CD4-positive, alpha-beta T cell treated with Interleukin-4 for 4 hours (primary cell): ENCODE data around the gene VPS37C.

Experiments
- DNase-seq: peaks from one replicate; pipeline ENCODE4 v3.0.0-alpha.2; 2020

VPS37C gene

GRCh38 chr11:61152816-61153592 is 8.2 kb downstream of the VPS37C start:
- no peak for DNase-seq

- no peak for DNase-seq
Measured at GRCh38 chr11:61151545-61152252, 9.5 kb downstream of the VPS37C start.

DNA sequence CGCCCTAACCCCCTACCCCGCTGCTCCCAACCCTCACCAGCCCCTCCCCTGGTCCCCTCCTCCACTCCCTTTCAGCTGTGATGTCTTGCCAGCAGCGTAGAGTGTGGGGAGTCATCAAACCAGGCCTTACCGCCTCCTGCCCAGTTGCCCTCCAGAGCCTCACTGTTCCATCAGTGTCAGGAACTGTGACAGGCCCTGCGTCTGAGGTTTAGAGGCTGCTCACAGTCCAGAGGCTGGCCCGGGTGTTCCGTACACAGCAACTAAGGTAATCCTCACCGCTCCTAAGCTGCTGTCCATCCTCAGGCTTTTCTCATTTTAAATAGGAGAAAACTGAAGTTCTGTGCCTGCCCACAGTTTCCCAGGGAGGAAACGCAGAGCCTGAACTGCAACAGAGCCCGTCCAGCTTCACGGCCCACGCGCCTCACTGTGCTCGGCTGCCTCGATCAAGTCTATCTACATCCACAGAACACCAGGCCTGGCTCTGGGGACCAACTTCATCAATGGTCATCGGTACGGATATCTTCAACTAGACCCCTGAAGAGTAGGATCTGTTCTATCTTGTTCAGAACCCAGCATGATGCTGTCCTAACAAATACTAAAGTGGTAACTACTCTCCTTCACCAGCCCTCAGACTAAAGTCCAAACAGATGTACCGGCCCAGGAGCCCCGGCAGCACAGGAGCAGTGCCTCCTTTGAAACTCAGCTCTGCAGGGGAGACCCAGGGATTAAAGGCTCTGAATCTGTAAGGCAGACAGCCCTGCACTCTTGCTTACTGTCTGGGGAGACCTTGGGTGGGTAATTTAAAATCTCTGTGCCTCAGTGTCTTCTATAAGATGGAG is 10.3 kb downstream of the VPS37C start:
- no peak for DNase-seq

- DNase-seq: no peak
Measured at GRCh38 chr11:61149624-61150615, 11.3 kb downstream of the VPS37C start.

GRCh38 chr11:61147791-61148620 is 13.2 kb downstream of the VPS37C start:
- no peak for DNase-seq

DNA sequence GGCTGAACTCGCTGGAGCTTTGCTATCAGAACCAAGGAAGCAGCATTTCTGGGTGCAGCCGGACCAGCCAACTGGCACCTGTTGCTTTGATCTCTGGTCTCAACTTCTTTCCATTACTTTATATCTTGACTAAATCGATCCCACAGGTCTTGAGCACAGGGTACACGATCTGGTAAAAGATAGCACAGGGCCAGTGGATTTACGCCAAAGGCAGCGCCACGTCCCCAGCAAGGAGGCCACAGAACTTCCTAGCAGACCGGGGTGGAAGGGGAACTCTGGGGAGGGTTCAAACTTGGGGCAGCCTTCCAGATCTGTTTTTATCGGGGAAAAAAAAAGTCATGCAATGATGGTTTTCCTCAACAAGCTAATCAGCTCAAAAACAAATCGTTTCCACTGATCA is 14.0 kb downstream of the VPS37C start:
- no peak for DNase-seq

GRCh38 chr11:61146416-61146815 is 14.8 kb downstream of the VPS37C start:
- no peak for DNase-seq

DNA sequence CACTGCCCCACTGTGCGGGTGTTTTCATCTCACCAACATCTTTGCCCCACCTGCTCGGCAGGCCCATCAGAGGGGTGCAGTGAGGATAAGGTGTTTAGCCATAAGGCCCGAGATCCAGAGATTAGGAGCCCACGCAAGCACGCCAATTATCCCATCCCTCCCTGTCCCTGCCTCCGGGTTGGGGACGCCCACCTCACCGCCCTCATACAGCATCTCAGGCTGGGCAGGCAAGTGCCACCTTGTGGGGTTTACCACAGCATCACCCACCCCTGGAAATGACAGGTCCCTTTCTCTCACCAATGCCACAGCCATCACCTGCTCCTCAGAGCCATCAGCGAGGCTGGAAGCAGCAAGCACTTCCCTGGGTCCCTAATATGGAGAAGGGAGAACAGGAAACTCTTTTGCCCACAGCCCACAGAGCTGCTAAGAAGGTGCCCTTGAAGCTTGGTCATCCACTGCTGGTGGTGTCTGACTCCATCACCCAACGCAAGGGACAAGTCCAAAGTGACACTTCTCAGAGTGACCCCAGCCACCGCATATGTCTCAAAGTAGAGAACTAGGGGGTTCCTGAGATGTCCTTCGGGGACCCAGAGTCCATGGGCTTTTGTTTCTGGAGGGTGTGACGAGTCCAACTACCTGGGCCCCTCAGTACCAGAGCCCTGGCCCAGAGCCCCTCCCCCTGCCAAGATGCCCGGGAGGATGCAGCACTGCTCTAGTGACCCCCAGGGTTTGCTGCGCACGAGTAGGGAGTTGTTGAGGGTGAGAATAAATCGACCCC is 15.8 kb downstream of the VPS37C start:
- DNase-seq: no peak

DNA sequence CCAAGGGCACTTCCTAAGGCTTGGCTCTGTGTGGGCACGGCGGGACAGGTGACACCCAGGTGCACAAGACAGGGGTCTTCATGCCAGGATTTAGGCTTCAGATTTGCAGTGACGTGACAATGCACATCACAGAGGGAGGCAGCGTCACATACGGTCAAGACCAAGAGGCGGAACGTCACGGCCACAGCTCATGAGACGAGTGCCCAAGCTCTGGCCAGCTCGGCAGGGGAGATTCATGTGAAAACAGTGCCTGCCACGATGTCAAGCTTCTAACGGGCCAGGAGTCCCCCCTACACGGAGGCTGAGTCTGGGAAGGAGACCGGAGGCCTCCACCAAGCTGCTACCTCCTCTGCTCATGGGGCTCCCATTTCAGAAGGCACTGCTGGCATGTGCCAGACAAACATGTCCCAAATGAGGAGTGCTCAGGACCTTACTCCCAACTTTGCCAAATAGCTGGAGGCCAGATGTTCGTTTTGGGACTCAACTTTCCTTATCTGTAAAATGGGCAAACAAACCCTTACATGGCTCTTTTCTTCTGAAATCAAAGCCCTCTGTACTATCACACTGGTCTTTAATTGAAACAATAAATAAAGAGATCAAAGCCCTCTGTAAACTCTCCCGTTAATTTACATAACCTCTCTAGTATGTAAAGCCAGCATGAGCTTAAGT is 16.6 kb downstream of the VPS37C start:
- DNase-seq: no peak

DNA sequence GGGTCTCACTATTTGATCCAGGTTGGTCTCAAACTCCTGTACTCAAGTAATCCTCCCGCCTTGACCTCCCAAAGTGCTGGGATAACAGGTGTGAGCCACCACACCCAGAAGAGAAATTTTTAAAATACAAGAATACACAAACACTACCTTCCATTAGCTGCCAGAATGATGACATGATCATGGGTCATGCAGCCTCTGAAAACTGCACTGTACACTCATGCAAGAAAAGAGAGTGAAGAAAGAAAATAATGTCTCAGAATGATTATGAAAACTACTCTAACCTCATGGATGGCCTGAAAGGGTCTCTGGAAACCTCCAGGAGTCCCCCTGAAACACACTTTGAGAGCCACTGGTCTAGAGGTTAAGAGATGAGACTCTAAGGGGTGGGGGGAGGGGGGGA is 18.8 kb downstream of the VPS37C start:
- no peak for DNase-seq

DNA sequence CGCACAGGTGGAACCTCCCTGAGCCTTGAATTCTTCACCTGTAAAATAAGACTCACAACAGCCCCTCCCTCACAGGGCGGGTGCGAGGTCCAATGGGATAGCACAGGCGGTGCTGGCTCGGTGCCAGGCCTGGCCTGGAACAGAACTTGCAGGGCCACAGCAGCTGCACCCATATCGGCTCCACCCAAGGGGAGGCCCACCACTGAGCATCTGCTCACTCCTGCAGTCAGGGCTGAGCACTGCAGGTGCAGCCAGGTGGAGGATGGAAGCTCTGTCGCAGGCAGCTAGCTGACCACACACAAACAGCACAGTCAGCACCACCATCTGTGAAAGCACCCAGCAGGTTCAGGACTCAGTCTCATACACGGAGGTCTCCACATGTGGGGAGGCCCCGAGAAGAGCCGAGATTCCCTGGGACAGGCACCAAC is 19.6 kb downstream of the VPS37C start:
- DNase-seq: no peak

- DNase-seq: no peak
Measured at GRCh38 chr11:61140416-61140815, 20.8 kb downstream of the VPS37C start.

DNA sequence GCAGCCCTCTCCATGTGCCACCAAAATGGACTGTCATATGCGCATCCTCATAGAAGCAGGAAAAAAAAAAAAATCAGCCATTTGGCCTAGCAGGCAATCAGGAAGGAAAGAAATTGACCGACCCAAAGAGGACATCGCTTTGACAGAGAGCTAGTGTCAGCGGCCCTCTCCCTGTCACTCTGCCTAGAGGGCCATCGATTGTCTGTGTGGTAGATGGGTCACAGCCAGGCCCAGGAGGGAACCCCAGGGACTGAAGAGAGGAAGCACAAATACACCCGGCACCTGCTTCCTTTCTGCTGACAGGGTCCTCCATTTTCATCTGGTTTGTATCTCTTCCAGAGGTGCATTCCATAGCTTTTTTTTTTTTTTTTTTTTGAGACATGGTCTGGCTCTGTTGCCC is 21.8 kb downstream of the VPS37C start:
- DNase-seq: no peak

DNA sequence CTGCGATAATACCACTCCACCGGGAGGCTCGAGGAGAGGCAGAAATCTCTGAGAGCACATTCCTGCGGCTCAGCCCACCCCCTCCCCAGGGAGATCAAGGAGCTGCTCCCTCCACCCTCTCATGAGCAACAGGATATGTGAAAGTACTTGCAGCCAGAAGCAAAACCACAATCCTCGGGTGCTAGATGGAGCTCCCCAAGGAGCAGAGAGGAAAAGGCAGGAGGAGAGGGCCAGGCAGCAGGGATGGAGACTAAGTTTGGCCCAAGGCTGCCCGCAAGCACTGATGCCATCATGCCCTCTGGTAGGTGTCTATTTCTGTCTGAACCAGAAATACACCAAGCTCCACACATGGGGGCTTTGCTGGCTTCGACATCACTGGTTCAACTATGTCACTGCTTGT is 22.3 kb downstream of the VPS37C start:
- no peak for DNase-seq

DNA sequence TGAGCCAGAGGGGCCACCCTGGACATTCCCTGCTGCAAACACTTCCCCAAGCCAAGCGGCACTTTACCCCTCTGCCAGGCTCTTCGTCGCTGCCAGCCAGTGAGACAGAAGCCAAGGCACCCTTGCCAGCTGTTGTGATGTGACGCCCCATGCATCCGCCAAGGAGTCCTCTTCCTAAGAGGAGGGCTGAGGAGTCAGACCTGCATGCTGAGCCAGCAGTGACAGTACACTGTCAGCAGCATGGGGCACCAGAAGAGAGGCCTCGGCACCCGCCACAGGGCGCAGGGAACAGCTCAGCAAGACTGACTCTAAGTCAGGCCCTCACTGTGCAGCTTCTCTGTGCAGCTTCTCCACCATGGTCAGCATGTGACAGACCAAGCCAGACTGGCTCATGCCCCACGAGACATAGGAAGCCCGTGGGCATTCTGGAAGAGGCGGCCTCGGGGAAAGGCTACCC is 26.4 kb downstream of the VPS37C start:
- DNase-seq: no peak

DNA sequence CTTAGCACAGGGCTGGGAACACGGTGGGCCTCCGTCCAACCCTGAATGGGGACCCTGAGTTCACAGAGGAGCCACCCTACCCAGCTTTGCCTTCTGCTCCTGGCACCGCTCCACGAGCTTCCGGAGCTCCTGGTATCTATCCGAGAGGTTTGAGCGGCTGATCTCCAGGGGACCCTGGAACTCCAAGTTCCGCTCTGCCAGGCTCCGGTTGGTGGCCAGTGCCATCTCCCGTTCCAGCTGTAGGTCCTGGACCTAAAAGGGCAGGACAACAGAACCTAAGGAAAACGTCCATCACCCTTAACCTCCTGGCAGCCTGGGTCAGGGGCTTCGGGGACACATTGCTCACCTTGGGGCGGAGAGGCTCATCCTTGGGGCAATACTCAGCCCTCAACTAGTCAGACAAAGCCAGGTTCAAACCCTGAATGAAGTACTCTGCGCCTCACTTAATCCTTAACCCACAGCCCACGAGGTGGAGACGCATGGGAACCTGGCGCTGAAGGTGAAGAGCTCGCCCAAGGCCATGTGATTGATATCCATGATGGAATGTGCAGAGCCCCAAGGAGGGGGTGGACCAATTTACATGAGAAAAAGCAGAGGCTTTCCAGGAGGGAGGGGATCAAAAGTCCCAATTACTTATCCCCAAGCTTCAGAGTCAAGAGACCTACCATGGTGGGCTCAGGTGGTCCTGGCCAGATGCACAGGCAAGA is 27.1 kb downstream of the VPS37C start:
- DNase-seq: no peak

DNA sequence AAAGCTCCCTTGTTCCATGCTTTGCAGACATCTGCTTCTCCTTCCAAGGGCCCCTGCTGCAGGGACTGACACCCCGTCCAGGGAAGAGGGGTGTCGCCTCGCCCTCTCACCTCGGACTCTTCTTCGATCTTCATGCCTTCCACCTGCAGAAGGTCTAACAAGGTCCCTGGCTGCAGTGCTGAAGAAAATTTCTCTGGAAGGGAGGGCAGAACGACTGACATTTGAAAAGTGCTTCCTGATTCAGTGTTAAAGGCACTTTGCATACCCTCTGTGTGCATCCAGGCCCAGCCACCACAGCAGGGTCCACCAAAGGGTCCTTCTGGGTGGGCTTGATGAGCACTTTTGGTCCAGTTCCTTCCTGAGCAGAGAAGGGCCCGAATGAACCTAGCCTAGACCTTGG is 28.1 kb downstream of the VPS37C start:
- DNase-seq: no peak

DNA sequence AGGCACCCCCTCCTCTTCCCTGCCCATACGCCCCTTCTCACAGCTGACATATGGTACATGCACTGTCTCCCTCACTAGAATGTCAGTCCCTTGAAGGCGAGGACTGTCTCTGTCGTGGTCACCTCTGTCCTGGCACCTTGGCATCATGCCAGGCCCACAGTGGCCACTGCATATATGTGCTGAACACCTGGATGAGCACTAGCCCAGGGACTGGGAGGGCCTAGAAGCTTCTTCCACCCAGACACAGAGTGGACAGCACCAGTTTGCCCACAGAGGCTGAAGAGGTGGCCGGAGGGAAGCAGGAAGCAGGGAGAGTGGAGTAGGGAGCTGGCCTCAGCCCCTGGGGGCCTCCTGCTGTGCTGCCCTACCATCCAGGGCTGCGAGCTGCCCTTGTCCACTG is 28.6 kb downstream of the VPS37C start:
- DNase-seq: no peak

- DNase-seq: no peak
Measured at GRCh38 chr11:61131998-61132555, 29.1 kb downstream of the VPS37C start.
